ENCODE measurements around the gene TSC22D4. TPM values are rescaled to one million over a fixed set of nuclear protein-coding genes. Genes with fewer than 3 reads are reported as not detected.
"Not testable (repeated sequence)": the region's sequence is repeated elsewhere in the genome, so short reads cannot be mapped to it uniquely, and the experiment has no call there.

TSC22D4 gene
- total RNA-seq (2022) (24.4 and 27.3 TPM in 2 replicates), Bru-seq, nascent RNA (percentile 50 among the genes with signal in this experiment), BruChase-seq, experiment 1, labeled RNA remaining after a 6-hour chase (percentile 60 among the genes with signal in this experiment), BruChase-seq, experiment 2, labeled RNA remaining after a 2-hour chase (percentile 62 among the genes with signal in this experiment)
- long read RNA-seq, transcript TSC22D4-202 (5 exons, 1,469 nt), result major isoform, 5 of 23 reads
- long read RNA-seq, partial matches to known transcripts, result 4 of 23 reads
- long read RNA-seq, other reads (novel, unspliced or antisense), result 8 of 23 reads

DNA sequence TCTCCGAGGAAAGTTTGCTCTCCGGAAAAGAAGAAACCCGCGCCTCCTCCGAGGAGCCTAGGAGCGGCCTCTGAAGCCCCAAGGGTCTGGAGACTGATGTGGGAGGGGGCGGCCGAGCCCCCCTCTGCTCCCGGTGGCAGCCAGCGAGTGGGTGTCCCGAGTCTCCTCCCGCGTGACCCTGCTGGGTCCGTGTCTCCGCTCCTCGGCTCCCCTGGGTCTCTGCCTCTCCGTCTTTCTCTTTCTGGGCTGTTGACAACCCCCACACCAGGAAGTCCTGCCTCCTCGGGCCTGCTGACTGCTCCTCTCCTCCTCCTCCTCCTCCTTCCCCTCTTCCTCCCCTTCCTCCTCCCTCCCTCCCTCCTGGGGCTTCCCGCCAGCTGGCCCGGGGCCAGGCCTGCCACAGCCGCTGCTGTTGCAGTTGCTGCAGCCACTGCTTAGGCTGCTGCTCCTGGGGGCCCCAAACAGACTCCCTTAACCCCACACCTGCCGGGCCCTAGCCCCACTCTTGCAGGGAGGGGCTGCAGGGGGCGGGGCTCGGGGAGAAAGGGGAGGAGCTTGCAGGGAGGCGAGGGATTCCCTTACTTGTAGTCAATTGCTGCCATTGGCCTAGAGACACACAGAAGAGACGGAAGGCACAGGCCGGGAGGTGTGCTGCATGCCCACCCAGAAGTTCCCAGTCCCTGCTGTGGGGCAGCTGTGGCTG is at the start of gene TSC22D4:
TSC22D4 (minus strand) TSS at position 257 of the 703 bp plus-strand sequence. CDS start 1,176 bp downstream, outside the sequence.
- Mint-ChIP-seq H3K9me3 (ENCODE audit: low read depth, unreplicated experiment) (no peaks in the 10 kb centered on the region), H3K36me3 (ENCODE audit: insufficient read depth, unreplicated experiment) (peaks cover 20% of the 10 kb centered on the region), H3K27me3 (ENCODE audit: unreplicated experiment) (no peaks in the 10 kb centered on the region), H3K4me3 (ENCODE audit: low read depth, unreplicated experiment) (peak within 1 kb of the TSS; percentile 89), H3K4me1 (ENCODE audit: low read depth, unreplicated experiment) (peaks cover 16% of the 10 kb centered on the region), H3K27ac (ENCODE audit: unreplicated experiment) (peak within 1 kb of the TSS; percentile 77)
- intact Hi-C loops (cut with micrococcal nuclease; ENCODE audit: unreplicated experiment), result loop anchor here (5.0 kb wide), 1 partner anchor 68 kb away; no protein-coding TSS in a partner anchor
- no TSS peak for BruUV-seq (replicated peaks)
- TF ChIP-seq, protein P1, sequence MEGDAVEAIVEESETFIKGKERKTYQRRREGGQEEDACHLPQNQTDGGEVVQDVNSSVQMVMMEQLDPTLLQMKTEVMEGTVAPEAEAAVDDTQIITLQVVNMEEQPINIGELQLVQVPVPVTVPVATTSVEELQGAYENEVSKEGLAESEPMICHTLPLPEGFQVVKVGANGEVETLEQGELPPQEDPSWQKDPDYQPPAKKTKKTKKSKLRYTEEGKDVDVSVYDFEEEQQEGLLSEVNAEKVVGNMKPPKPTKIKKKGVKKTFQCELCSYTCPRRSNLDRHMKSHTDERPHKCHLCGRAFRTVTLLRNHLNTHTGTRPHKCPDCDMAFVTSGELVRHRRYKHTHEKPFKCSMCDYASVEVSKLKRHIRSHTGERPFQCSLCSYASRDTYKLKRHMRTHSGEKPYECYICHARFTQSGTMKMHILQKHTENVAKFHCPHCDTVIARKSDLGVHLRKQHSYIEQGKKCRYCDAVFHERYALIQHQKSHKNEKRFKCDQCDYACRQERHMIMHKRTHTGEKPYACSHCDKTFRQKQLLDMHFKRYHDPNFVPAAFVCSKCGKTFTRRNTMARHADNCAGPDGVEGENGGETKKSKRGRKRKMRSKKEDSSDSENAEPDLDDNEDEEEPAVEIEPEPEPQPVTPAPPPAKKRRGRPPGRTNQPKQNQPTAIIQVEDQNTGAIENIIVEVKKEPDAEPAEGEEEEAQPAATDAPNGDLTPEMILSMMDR (IDR thresholded peaks at IDR 0.05; ENCODE audit: unreplicated experiment), result no peak
- CTCF ChIA-PET, result no interaction called here
- DNase-seq, result peak; percentile 83

DNA sequence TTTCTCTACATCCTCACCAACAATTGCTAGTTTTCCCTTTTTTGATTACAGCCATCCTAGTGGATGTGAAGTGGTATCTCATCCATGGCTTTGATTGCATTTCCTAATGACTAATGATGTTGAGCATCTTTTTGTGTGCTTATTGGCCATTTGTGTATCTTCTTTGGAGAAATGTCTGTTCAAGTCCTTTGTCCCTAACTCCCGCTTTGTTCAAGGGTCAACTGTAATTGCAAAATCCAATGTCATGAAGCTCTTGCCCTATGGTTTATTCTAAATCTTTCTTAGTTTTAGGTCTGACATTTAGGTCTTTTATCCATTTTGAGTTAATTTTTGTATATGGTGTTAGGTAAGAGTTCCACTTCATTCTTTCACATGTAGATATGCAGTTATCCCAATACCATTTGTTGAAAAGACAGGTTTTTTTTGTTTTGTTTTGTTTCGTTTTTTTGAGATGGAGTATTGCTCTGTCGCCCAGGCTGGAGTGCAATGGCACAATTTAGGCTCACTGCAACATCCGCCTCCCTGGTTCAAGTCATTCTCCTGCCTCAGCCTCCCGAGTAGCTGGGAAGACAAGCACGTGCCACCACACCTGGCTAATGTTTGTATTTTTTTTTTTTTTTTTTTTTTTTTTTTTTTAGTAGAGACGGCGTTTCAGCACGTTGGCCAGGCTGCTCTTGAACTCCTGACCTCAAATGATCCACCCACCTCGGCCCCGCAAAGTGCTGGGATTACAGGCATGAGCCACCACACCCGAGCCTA is 49.3 kb upstream of the TSC22D4 start:
- H3K27me3 Mint-ChIP-seq (ENCODE audit: unreplicated experiment); intact Hi-C loops (cut with micrococcal nuclease; ENCODE audit: unreplicated experiment); DNase-seq; H3K36me3 Mint-ChIP-seq (ENCODE audit: insufficient read depth, unreplicated experiment); H3K4me3 Mint-ChIP-seq (ENCODE audit: low read depth, unreplicated experiment); H3K9me3 Mint-ChIP-seq (ENCODE audit: low read depth, unreplicated experiment); H3K27ac Mint-ChIP-seq (ENCODE audit: unreplicated experiment); BruUV-seq (replicated peaks); CTCF ChIA-PET; H3K4me1 Mint-ChIP-seq (ENCODE audit: low read depth, unreplicated experiment): not testable (repeated sequence)

DNA sequence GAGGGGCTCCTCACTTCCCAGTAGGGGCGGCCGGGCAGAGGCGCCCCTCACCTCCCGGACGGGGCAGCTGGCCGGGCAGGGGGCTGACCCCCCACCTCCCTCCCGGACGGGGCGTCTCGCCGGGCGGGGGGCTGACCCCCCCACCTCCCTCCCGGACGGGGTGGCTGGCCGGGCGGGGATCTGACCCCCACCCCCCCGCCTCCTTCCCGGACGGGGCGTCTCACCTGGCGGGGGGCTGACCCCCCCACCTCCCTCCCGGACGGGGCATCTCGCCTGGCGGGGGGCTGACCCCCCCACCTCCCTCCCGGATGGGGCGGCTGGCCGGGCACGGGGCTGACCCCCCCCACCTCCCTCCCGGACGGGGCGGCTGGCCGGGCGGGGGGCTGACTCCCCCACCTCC is 44.2 kb upstream of the TSC22D4 start:
- H3K27me3 Mint-ChIP-seq (ENCODE audit: unreplicated experiment); H3K4me1 Mint-ChIP-seq (ENCODE audit: low read depth, unreplicated experiment); CTCF ChIA-PET; H3K9me3 Mint-ChIP-seq (ENCODE audit: low read depth, unreplicated experiment); BruUV-seq (replicated peaks); H3K36me3 Mint-ChIP-seq (ENCODE audit: insufficient read depth, unreplicated experiment); DNase-seq; intact Hi-C loops (cut with micrococcal nuclease; ENCODE audit: unreplicated experiment); H3K4me3 Mint-ChIP-seq (ENCODE audit: low read depth, unreplicated experiment); H3K27ac Mint-ChIP-seq (ENCODE audit: unreplicated experiment): not testable (repeated sequence)

DNA sequence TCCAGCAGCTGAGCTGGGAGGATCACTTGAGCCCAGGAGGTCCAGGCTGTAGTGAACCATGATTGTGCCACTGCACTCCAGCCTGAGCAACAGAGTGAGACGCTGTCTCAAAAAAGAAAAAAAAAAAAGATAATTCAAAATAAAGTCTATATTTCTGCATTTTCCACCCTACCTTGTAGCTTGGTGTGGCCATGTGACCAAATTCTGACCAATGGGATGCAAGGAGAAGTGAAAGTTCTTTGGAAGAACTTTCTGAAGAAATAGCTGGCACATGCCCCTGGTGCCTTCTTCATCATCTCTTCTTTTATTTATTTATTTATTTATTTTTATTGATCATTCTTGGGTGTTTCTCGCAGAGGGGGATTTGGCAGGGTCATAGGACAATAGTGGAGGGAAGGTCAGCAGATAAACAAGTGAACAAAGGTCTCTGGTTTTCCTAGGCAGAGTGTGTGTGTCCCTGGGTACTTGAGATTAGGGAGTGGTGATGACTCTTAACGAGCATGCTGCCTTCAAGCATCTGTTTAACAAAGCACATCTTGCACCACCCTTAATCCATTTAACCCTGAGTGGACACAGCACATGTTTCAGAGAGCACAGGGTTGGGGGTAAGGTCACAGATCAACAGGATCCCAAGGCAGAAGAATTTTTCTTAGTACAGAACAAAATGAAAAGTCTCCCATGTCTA is 43.0 kb upstream of the TSC22D4 start:
- H3K4me3 Mint-ChIP-seq (ENCODE audit: low read depth, unreplicated experiment); DNase-seq; CTCF ChIA-PET; H3K4me1 Mint-ChIP-seq (ENCODE audit: low read depth, unreplicated experiment); H3K36me3 Mint-ChIP-seq (ENCODE audit: insufficient read depth, unreplicated experiment); H3K27me3 Mint-ChIP-seq (ENCODE audit: unreplicated experiment); H3K9me3 Mint-ChIP-seq (ENCODE audit: low read depth, unreplicated experiment); BruUV-seq (replicated peaks); H3K27ac Mint-ChIP-seq (ENCODE audit: unreplicated experiment); intact Hi-C loops (cut with micrococcal nuclease; ENCODE audit: unreplicated experiment): not testable (repeated sequence)

DNA sequence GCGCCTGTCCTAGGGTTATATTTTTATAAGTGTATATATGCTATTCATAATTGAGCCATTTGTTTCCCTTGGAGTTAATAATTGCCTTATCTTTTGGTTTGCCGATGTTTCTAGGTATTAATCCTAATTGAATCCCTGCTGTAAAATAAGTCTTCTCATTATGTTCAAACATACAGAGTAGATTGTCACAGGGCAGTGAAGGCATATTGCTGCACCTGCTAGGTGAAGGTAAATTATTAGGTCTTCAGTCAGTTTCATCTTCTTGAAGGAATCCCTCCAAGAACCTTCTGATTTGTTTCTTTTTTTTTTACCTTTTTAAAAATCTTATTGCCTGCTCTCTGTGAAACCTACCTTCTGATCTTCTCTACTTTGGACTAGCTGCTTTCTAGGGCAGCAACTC is 42.1 kb upstream of the TSC22D4 start:
- TF ChIP-seq, protein P1 (IDR thresholded peaks at IDR 0.05; ENCODE audit: unreplicated experiment), result no peak
- Mint-ChIP-seq H3K36me3 (ENCODE audit: insufficient read depth, unreplicated experiment) (no peaks in the 10 kb centered on the region), H3K4me3 (ENCODE audit: low read depth, unreplicated experiment) (no peak overlapping the region), H3K27me3 (ENCODE audit: unreplicated experiment) (no peaks in the 10 kb centered on the region), H3K9me3 (ENCODE audit: low read depth, unreplicated experiment) (no peaks in the 10 kb centered on the region), H3K27ac (ENCODE audit: unreplicated experiment) (no peak overlapping the region), H3K4me1 (ENCODE audit: low read depth, unreplicated experiment) (no peaks in the 10 kb centered on the region)
- DNase-seq, result no peak
- no TSS peak for BruUV-seq (replicated peaks)
- CTCF ChIA-PET, result no interaction called here
- intact Hi-C loops (cut with micrococcal nuclease; ENCODE audit: unreplicated experiment), result no loop called here

Data from Calu3 (cell line).